Breast epithelium (tissue), 3 donors: ENCODE results near the gene BFAR.

Source experiments
- POLR2AphosphoS5 ChIP-seq, 3 donors: sonication (generic); formaldehyde crosslinking; IDR thresholded peaks; one replicate each; pipeline ENCODE4 v1.6.1; 2017; ENCODE audit warnings: antibody characterized with exemption in 3 of 3
- TF ChIP-seq, protein P1 (sequence below), 3 donors: fragments of 450-650 bp; IDR thresholded peaks; one replicate each; pipeline ENCODE4 v1.5.1; 2016 to 2017; ENCODE audit warnings: antibody characterized with exemption in 3 of 3, mild to moderate bottlenecking in 3 of 3, moderate library complexity in 3 of 3

GRCh38 chr16:14667347-14668266, 34.9 kb downstream of the BFAR start:
- TF ChIP-seq POLR2AphosphoS5 (IDR thresholded peaks at IDR 0.05): no peak
- TF ChIP-seq, protein P1, sequence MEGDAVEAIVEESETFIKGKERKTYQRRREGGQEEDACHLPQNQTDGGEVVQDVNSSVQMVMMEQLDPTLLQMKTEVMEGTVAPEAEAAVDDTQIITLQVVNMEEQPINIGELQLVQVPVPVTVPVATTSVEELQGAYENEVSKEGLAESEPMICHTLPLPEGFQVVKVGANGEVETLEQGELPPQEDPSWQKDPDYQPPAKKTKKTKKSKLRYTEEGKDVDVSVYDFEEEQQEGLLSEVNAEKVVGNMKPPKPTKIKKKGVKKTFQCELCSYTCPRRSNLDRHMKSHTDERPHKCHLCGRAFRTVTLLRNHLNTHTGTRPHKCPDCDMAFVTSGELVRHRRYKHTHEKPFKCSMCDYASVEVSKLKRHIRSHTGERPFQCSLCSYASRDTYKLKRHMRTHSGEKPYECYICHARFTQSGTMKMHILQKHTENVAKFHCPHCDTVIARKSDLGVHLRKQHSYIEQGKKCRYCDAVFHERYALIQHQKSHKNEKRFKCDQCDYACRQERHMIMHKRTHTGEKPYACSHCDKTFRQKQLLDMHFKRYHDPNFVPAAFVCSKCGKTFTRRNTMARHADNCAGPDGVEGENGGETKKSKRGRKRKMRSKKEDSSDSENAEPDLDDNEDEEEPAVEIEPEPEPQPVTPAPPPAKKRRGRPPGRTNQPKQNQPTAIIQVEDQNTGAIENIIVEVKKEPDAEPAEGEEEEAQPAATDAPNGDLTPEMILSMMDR (IDR thresholded peaks at IDR 0.05): no peak
